IPS-NIHi7 (cell line): ENCODE measurements around the gene GGTLC3.
"Not testable (repeated sequence)": the region's sequence is repeated elsewhere in the genome, so short reads cannot be mapped to it uniquely, and the experiment has no call there.

Experiments used
- DNase-seq: peaks from one replicate; pipeline ENCODE4 v3.0.0; 2012; ENCODE audit warnings: mixed read lengths; ENCODE audit errors: extremely low spot score

Gene GGTLC3

GRCh38 chr22:18518061-18518460, at the start of gene GGTLC3:
TSS of gene GGTLC3 (minus strand) at chr22:18518161. CDS start at chr22:18517897, 264 bp downstream.
- not testable (repeated sequence) for DNase-seq

- not testable (repeated sequence) for DNase-seq
Observed at GRCh38 chr22:18560099-18560974, 42.4 kb upstream of the GGTLC3 start.

GRCh38 chr22:18558939-18559338, 41.0 kb upstream of the GGTLC3 start:
- not testable (repeated sequence) for DNase-seq

- DNase-seq = not testable (repeated sequence)
Observed at GRCh38 chr22:18558516-18558915, 40.6 kb upstream of the GGTLC3 start.

GRCh38 chr22:18554280-18555256, 36.6 kb upstream of the GGTLC3 start:
- DNase-seq = not testable (repeated sequence)

- not testable (repeated sequence) for DNase-seq
Observed at GRCh38 chr22:18552839-18553597, 35.1 kb upstream of the GGTLC3 start.

GRCh38 chr22:18551046-18551445, 33.1 kb upstream of the GGTLC3 start:
- not testable (repeated sequence) for DNase-seq

GRCh38 chr22:18549458-18550179, 31.7 kb upstream of the GGTLC3 start:
- not testable (repeated sequence) for DNase-seq

GRCh38 chr22:18544615-18545014, 26.7 kb upstream of the GGTLC3 start:
- not testable (repeated sequence) for DNase-seq

- not testable (repeated sequence) for DNase-seq
Observed at GRCh38 chr22:18543400-18543799, 25.4 kb upstream of the GGTLC3 start.

GRCh38 chr22:18539994-18540393, 22.0 kb upstream of the GGTLC3 start:
- DNase-seq = not testable (repeated sequence)

GRCh38 chr22:18534315-18534714, 16.4 kb upstream of the GGTLC3 start:
- not testable (repeated sequence) for DNase-seq

GRCh38 chr22:18533633-18534032, 15.7 kb upstream of the GGTLC3 start:
- DNase-seq = not testable (repeated sequence)

GRCh38 chr22:18529416-18530145, 11.6 kb upstream of the GGTLC3 start:
- not testable (repeated sequence) for DNase-seq

GRCh38 chr22:18528597-18529415, 10.8 kb upstream of the GGTLC3 start:
- DNase-seq = not testable (repeated sequence)

GRCh38 chr22:18527752-18528596, 10.0 kb upstream of the GGTLC3 start, which contains the start of gene TMEM191B:
TSS of gene TMEM191B (plus strand) at chr22:18527802. CDS start at chr22:18527981, 179 bp downstream.
- DNase-seq = not testable (repeated sequence)

- DNase-seq = not testable (repeated sequence)
Observed at GRCh38 chr22:18523328-18523727, 5.4 kb upstream of the GGTLC3 start.

- DNase-seq = not testable (repeated sequence)
Observed at GRCh38 chr22:18522762-18523161, 4.8 kb upstream of the GGTLC3 start.
